Caco-2 (cell line): ENCODE measurements around the gene PCBP3. TPM values are rescaled to one million over a fixed set of nuclear protein-coding genes. Genes with fewer than 3 reads are reported as not detected.
"Not testable (repeated sequence)": the region's sequence is repeated elsewhere in the genome, so short reads cannot be mapped to it uniquely, and the experiment has no call there.

Experiments
- BruUV-seq: library from RNA; stranded (reverse); fragments of 400-500 nt; replicated peaks from 2 replicates; lab custom pipeline; 2021; lab: Mats Ljungman, UMichigan
- CTCF ChIA-PET: fragments of 300-600 bp; sonication (Branson Sonifier 250); formaldehyde crosslinking; loops from one replicate; lab custom pipeline; 2022; ENCODE audit warnings: antibody characterized with exemption; lab: Charles Lee
- POLR2A ChIA-PET: fragments of 300-600 bp; sonication (Branson Sonifier 250); formaldehyde crosslinking; loops from one replicate; lab custom pipeline; 2022; ENCODE audit warnings: antibody characterized with exemption; lab: Charles Lee
- DNase-seq, 2 experiments: peaks; one replicate each; pipeline versions ENCODE4 v3.0.0 to v3.0.0-alpha.2; 2020 to 2022
- H3K27me3 ChIP-seq: replicated peaks from 2 replicates; pipeline ENCODE4 v1.6.0; 2011; ENCODE audit warnings: low read length; ENCODE audit not compliant: control insufficient read depth, insufficient read depth
- H3K36me3 ChIP-seq: 2 replicates; pipeline ENCODE4 v1.5.1; 2011; ENCODE audit warnings: low read length; ENCODE audit not compliant: control insufficient read depth, insufficient read depth
- H3K4me1 ChIP-seq: fragments of 250-450 bp; sonication (Bioruptor Pico); 2 replicates; pipeline ENCODE4 v1.5.1; 2020; ENCODE audit warnings: mild to moderate bottlenecking
- H3K4me3 ChIP-seq: 2 replicates; pipeline ENCODE4 v1.5.1; 2011; ENCODE audit warnings: low read depth, mild to moderate bottlenecking, control low read depth, low read length
- H3K9me3 ChIP-seq: fragments of 250-450 bp; sonication (Bioruptor Pico); 2 replicates; pipeline ENCODE4 v1.5.1; 2020; ENCODE audit warnings: mild to moderate bottlenecking, moderate library complexity
- H3K27ac Mint-ChIP-seq: one replicate; pipeline ENCODE4 v1.8.0; 2022; ENCODE audit warnings: mixed read lengths; ENCODE audit not compliant: unreplicated experiment
- H3K27me3 Mint-ChIP-seq: one replicate; pipeline ENCODE4 v1.8.0; 2022; ENCODE audit warnings: mixed read lengths; ENCODE audit not compliant: insufficient read depth, unreplicated experiment
- H3K36me3 Mint-ChIP-seq: one replicate; pipeline ENCODE4 v1.8.0; 2022; ENCODE audit warnings: mild to moderate bottlenecking, mixed read lengths; ENCODE audit not compliant: insufficient read depth, unreplicated experiment
- H3K4me1 Mint-ChIP-seq: one replicate; pipeline ENCODE4 v1.8.0; 2022; ENCODE audit warnings: low read depth, mixed read lengths; ENCODE audit not compliant: unreplicated experiment
- H3K4me3 Mint-ChIP-seq: one replicate; pipeline ENCODE4 v1.8.0; 2022; ENCODE audit warnings: mild to moderate bottlenecking, moderate library complexity, mixed read lengths; ENCODE audit not compliant: unreplicated experiment
- H3K9me3 Mint-ChIP-seq: one replicate; pipeline ENCODE4 v1.8.0; 2022; ENCODE audit warnings: mixed read lengths; ENCODE audit not compliant: unreplicated experiment
- CTCF ChIP-seq, 2 experiments: fragments of 200-600 bp in 1 of 2; IDR thresholded peaks; 1 replicate in 1 of 2; 2 replicates in 1 of 2; pipeline versions ENCODE4 v1.5.1 to v1.8.0; 2011 to 2022; ENCODE audit warnings: antibody characterized with exemption in 1 of 2, control low read depth in 1 of 2, inconsistent platforms in 1 of 2, low read depth in 1 of 2, low read length in 1 of 2, mild to moderate bottlenecking in 1 of 2, moderate library complexity in 1 of 2; ENCODE audit not compliant: insufficient read depth in 1 of 2, severe bottlenecking in 1 of 2, unreplicated experiment in 1 of 2
- intact Hi-C: fragments of 100-400 bp; cut with micrococcal nuclease; formaldehyde crosslinking; loops from one replicate; pipeline ENCODE4 v1.10.0; 2022; ENCODE audit not compliant: unreplicated experiment
- total RNA-seq: library from RNA; stranded (reverse); gene quantifications from 2 replicates; pipeline ENCODE4 v1.2.3, GENCODE V29; 2022

PCBP3 gene
- total RNA-seq, 1 experiment from 2014 or later = 0.75 TPM

- H3K9me3 Mint-ChIP-seq = no peaks in the 10 kb centered on the region
- no peaks in the 10 kb centered on the region for H3K36me3 Mint-ChIP-seq
- Histone ChIP-seq H3K4me3 (no peak overlapping the region), H3K27me3 (no peaks in the 10 kb centered on the region; the same call in 1 of the 2 replicates), H3K4me1 (no peaks in the 10 kb centered on the region), H3K36me3 (no peaks in the 10 kb centered on the region), H3K9me3 (no peaks in the 10 kb centered on the region)
- DNase-seq = no peak
- no peak overlapping the region for H3K4me3 Mint-ChIP-seq
- POLR2A ChIA-PET = no interaction called here
- no peak for TF ChIP-seq CTCF (IDR thresholded peaks at IDR 0.05; ENCODE audit: insufficient read depth in 1 of 2, low read depth in 1 of 2, low read length in 1 of 2, severe bottlenecking in 1 of 2, unreplicated experiment in 1 of 2)
- no peak overlapping the region for H3K27ac Mint-ChIP-seq
- CTCF ChIA-PET = no interaction called here
- H3K4me1 Mint-ChIP-seq = no peaks in the 10 kb centered on the region
- intact Hi-C loops = no loop called here
- no TSS peak for BruUV-seq
- peaks cover 4% of the 10 kb centered on the region for H3K27me3 Mint-ChIP-seq
These were observed 161.3 kb downstream of the PCBP3 start for GRCh38 chr21:45804809-45805313.

- Histone ChIP-seq H3K36me3 (no peaks in the 10 kb centered on the region), H3K9me3 (no peaks in the 10 kb centered on the region), H3K4me3 (no peak overlapping the region), H3K4me1 (no peaks in the 10 kb centered on the region), H3K27me3 (no peaks in the 10 kb centered on the region; the same call in 1 of the 2 replicates)
- Mint-ChIP-seq H3K27me3 (peaks cover 4% of the 10 kb centered on the region), H3K4me3 (no peak overlapping the region), H3K9me3 (no peaks in the 10 kb centered on the region), H3K36me3 (no peaks in the 10 kb centered on the region), H3K27ac (no peak overlapping the region), H3K4me1 (no peaks in the 10 kb centered on the region)
- no TSS peak for BruUV-seq
- TF ChIP-seq CTCF (IDR thresholded peaks at IDR 0.05; ENCODE audit: insufficient read depth in 1 of 2, low read depth in 1 of 2, low read length in 1 of 2, severe bottlenecking in 1 of 2, unreplicated experiment in 1 of 2) = no peak
- ChIA-PET CTCF (interaction anchor here (1.0 kb wide), 1 partner anchor 249 kb away, joined by 3 read pairs; no protein-coding TSS in a partner anchor), POLR2A (no interaction called here)
- intact Hi-C loops = no loop called here
- no peak for DNase-seq
These were observed 161.8 kb downstream of the PCBP3 start for GRCh38 chr21:45805321-45805720.

GRCh38 chr21:45806042-45806441 lies 162.5 kb downstream of the PCBP3 start:
- Mint-ChIP-seq H3K36me3 (no peaks in the 10 kb centered on the region), H3K4me3 (no peak overlapping the region), H3K27me3 (peaks cover 6% of the 10 kb centered on the region), H3K27ac (no peak overlapping the region), H3K9me3 (no peaks in the 10 kb centered on the region), H3K4me1 (no peaks in the 10 kb centered on the region)
- Histone ChIP-seq H3K36me3 (no peaks in the 10 kb centered on the region), H3K4me1 (no peaks in the 10 kb centered on the region), H3K27me3 (no peaks in the 10 kb centered on the region; the same call in 1 of the 2 replicates), H3K9me3 (no peaks in the 10 kb centered on the region), H3K4me3 (no peak overlapping the region)
- ChIA-PET POLR2A (no interaction called here), CTCF (interaction anchor here (1.0 kb wide), 1 partner anchor 250 kb away, joined by 3 read pairs; no protein-coding TSS in a partner anchor)
- intact Hi-C loops = no loop called here
- TF ChIP-seq CTCF (IDR thresholded peaks at IDR 0.05; ENCODE audit: insufficient read depth in 1 of 2, low read depth in 1 of 2, low read length in 1 of 2, severe bottlenecking in 1 of 2, unreplicated experiment in 1 of 2) = no peak
- no TSS peak for BruUV-seq
- DNase-seq = no peak

- H3K4me1 Mint-ChIP-seq, intact Hi-C loops, H3K27me3 ChIP-seq, CTCF ChIA-PET, H3K4me3 ChIP-seq, H3K36me3 ChIP-seq, H3K9me3 Mint-ChIP-seq, H3K27ac Mint-ChIP-seq, H3K4me1 ChIP-seq, H3K36me3 Mint-ChIP-seq, POLR2A ChIA-PET, H3K9me3 ChIP-seq, DNase-seq, BruUV-seq, H3K4me3 Mint-ChIP-seq: not testable (repeated sequence)
- peaks cover 17% of the 10 kb centered on the region for H3K27me3 Mint-ChIP-seq
These were observed 165.1 kb downstream of the PCBP3 start for GRCh38 chr21:45808663-45809062.
